SIG-M5 (cell line): ENCODE measurements around the gene SUN1.
"Not testable (repeated sequence)": the region's sequence is repeated elsewhere in the genome, so short reads cannot be mapped to it uniquely, and the experiment has no call there.

Source experiments
- DNase-seq: peaks from one replicate; lab custom pipeline; 2025; lab: John Stamatoyannopoulos, UW

SUN1 gene

DNA sequence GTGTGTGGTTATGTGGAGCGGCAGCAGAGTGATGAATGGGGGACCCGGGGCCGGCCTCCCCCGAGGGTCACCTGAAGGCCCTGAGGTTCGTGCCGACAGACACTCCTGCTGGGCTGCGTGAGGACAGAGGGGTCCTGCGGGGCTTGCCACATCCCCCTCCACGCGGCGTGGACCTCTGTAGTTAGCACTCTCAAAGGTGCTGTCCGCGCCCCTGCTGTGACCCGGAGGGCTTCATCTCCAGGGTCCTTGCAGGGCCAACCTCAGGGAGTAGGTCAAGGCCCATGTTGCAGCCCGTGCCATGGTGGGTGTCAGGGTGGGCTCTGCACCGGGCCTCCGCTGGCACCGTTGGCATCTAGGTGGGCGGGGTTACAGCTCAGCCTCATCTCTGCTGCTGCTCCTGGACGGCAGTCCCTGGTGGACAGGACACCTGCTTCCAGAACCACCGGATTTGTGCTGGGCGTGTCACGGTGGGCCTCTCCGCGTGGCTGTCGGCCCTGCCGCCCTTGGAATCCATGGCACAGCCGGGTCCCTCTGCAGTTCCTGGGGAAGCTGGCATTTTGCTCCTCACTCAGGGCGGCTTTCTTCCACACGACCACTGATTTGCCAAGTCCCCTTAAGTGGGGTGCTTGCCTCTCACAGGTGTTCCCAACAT, 24.3 kb downstream of the SUN1 start:
- no peak for DNase-seq

DNA sequence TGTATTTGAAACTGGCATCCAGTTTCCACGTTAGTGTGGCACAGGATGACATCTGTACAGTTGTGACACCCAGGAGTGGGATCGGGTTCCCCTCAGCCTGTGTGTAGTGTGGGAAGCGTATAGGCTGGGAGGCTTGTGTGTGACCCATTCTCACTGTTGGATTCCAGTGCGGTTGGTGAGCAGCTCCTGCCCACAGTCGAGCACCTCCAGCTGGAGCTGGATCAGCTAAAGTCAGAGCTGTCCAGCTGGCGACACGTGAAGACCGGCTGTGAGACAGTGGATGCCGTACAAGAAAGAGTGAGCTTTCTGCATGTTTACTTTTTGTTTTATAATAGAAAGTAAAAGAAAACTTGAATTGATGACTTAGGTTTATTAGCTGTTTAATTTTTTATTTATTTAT, 25.4 kb downstream of the SUN1 start:
- no peak for DNase-seq

DNA sequence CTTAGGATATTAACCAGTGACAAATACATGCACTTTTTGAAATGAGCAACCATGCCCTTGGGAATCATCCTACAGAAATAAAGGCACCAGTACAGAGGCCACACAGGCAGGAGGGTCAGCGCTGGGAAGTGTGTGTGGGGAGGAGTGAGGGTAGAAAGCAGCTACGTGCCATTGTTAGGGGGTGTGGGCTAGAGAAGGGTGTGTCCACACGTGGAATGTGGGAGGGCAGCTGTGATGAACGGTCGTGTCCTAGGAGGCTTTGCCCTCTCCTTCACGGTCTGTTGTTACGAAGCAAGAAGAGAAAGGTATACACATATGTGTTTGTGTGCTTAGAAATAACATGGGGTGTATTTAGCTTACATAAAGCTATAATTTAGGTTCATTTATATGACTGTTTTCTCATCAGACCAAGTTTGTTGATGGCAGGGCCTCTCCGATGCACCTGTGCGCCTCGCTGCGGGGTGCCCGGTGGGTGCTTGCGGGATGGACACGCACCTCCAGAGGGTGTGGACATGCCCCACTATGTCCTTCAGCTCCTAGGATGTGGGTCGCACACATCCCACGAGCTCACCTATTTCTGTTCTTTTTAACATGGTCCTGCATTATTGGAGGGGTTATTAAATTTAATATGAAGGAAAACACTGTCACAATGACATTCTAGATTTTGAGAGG, 27.2 kb downstream of the SUN1 start:
- no peak for DNase-seq

DNA sequence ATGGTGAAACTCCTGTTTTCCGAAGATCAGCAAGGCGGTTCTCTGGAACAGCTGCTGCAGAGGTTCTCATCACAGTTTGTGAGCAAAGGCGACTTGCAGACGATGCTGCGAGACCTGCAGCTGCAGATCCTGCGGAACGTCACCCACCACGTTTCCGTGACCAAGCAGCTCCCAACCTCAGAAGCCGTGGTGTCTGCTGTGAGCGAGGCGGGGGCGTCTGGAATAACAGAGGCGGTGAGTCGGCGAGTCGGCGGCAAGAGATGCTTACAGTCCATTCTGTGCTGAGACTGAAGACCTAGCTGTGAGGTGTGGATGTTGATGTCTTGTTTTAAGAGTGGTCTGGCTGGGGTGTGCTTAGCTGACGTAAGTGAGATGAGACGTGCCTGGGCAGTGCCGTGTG, 27.9 kb downstream of the SUN1 start:
- DNase-seq: no peak

DNA sequence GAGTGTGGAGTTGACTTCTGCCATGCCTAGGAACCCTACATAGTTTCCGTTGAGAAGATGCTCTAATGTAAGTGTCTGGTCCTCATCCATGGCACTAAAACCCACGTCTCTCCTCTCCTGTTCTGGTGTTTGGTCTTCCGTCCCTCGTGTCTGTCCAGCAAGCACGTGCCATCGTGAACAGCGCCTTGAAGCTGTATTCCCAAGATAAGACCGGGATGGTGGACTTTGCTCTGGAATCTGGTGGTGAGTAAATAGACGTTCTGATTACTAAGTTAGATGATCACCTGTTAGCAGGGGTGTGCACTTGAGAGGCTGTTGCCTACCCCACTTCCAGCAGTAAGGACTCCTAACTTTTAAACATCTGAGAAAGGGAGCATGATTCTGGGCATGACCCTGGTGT, 28.9 kb downstream of the SUN1 start:
- no peak for DNase-seq

DNA sequence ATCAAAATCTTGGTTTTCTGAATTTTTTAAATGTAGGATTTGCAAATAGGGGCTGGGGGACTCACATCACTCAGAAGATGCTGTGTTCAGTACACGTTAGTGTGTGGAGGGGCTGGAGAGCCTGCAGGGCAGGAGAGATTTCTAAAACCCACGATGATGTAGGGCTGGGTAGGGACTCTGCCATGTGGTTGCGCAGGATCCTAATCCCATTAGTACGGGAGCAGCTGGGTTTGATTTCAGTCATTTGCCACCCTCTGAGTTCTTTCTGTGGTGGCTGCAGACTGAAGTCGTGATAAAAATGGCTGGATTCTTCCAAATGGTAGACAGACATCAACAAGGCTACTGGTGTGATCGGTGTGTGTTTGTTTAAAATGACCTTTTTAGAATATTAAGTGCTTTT, 29.9 kb downstream of the SUN1 start:
- no peak for DNase-seq

DNA sequence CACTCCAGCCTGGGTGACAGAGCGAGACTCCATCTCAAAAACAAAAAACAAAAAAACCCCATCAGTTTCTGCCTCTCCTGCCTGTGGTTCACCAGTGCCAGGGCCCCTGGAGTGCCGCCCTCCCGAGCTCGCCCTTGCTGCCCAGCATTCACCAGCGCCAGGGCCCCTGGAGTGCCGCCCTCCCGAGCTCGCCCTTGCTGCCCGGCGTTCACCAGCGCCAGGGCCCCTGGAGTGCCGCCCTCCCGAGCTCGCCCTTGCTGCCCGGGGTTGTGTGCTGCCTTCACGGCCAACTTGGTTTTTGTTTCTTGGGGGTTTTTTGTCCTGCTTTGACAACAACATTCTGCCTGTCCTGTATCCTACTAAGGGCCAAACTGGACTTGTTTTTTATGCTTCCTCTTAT, 30.8 kb downstream of the SUN1 start:
- no peak for DNase-seq

DNA sequence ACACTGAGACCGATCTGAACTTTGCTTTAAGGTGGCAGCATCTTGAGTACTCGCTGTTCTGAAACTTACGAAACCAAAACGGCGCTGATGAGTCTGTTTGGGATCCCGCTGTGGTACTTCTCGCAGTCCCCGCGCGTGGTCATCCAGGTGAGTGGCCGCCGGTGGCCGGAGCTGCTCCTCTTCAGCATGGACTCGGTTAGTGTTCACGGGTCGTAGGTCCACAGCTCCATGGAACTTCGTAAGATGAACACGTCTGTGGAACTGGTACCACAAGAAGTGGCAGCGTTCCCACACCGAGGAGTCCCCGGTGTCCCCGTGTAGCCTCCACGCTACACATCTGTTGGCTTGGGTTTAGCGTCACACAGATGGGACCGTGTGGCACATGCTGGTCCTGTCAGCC, 33.6 kb downstream of the SUN1 start:
- DNase-seq: no peak

DNA sequence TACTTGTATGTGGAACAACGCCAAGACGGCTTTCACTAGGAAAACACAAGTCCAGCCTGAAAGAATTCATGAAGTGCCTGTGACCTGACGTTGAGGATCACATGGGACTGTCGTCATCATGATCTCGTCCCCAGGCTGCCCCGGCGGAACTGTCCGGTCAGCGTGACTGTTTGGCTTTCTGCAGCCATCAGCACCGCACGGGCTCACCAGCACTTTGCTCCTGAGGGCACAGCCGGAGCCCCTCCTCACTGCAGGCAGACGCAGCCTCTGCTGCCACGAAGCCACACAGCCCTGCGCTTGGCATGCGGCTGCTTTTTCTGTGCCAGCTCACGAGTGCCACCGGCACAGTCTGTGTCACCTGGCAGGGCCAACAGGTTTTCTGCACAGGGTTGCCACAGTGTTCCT, 34.7 kb downstream of the SUN1 start:
- DNase-seq: no peak

DNA sequence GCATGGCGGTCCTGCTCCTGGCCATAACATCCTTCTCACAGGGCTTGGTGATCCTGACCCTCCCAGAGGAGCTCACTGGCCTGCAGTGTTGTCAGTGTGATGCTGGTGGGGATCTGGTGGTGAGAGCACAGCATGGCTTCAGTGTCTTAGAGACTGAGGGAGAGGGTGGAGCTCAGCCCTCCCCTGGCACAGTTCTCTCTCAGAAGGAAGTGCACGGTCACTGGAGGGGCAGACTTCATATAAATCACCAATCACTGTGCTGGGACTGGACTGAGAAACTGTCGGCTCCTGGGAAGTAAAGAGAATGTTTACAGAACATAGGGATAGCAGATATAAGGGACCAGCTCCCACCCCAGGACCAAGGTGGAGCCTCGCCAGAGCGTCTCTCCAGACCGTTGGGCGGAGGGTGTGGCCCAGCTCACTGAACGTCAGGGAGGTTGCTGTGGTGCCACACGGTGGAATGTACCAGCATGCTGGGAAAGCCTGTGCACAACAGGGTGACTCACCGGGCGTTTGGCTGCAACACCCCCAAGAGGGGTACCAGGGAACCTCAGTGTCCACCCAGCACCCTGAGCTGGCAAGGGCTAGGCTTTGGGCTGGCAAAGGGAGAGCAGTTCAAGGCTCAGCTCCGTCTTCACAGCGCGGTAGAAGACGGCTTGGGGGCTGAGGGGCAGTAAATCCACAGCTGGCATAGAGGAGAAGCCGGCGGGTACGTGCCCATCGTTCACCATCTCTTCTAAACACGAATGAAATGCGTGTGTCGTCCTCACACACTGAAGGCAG, 35.3 kb downstream of the SUN1 start:
- DNase-seq: no peak

DNA sequence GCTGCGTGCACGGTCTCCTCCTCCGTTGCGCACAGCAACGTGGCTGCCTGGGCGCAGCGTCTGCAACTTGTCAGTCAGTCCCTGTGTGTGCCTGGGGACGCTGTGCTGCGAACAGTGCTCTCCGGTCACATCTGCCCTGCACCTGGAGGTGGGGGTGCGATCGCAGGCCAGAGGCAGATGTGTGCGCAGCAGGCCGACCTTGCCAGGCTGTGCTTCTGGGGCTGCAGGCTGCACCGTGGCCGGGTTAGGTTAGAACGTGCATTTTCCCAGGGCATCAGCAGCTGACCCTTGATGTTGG, 35.9 kb downstream of the SUN1 start:
- DNase-seq: no peak

DNA sequence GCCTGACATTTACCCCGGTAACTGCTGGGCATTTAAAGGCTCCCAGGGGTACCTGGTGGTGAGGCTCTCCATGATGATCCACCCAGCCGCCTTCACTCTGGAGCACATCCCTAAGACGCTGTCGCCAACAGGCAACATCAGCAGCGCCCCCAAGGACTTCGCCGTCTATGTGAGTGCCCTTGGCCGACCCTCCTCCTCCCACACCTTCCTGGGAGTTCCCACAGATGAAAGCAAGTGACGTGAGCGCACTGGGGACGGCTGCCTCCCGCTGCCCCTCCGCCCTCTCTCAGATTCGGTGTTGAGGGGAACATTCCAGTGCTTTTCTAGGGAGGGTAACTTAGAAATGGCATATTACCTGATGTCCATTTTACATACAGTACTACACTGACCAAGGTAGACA, 37.1 kb downstream of the SUN1 start:
- DNase-seq: no peak

DNA sequence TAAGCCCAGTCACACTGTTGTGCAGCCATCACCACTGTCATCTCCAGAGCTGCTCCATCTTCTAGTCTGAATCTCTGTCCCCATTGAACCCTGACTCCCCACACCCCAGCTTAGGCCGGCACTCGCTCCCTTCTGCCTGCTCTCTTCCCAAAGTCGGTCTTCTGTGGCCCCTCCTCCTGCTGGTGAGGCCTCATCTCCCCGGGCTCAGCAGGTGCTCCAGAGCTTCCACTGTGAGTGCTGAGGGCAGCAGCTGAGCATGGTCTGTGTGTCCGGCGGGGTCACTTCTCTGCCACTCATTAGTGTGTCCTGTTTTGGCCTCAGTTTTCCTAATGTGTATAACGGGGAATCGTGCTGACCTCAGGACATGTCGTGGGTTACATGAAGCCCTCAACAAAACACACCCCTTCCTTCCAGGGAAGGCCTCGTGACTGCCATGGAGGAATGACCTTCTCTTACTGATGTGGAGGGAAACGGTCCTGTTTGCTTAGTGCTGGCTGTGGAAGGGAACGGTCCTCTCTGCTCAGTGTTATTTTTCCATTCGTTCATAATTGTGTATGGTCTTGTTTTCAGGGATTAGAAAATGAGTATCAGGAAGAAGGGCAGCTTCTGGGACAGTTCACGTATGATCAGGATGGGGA, 39.7 kb downstream of the SUN1 start:
- DNase-seq: no peak

DNA sequence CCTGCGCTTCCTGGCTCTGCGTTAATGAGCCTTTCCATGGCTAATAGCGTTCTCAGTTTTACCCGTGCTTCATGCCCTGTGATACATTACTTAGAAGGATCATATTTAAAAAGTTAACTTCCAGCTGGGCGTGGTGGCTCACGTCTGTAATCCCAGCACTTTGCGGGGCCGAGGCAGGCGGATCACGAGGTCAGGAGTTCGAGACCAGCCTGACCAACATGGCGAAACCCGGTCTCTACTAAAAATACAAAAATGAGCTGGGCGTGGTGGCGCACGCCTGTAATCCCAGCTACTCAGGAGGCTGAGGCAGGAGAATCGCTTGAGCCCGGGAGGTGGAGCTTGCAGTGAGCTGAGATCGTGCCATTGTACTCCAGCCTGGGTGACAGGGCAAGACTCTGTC, 40.4 kb downstream of the SUN1 start:
- DNase-seq: not testable (repeated sequence)

DNA sequence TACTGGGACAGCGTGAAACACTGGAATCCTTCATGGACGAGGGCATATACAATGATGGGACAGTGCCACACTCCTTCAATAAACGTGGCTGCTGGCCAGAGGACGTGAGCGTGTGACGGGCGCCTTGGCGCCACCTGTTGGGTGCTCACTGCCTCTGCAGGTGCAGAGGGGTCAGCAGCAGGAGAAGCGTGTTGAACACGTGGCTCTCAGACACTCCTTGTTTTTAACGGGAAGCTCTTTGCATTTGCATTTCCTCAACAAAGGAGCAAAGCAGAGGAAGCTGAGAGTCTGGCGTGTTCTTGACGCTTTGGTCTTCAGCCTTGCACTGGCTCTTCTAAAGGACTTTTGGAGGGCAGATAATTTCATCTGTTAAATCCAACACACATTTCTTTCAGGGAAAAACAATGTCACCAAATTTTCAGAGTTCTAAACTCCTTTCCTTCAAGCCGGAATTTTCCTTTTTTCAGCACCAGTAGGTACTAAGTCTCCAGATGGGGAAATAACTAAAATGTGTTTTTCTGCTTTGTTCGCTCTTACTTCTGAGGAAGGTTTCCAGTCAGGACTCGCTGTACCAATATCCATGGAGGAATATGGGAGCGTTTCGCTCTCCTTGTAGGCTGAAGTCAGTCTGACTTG, 41.2 kb downstream of the SUN1 start:
- DNase-seq: peak; percentile 7

DNA sequence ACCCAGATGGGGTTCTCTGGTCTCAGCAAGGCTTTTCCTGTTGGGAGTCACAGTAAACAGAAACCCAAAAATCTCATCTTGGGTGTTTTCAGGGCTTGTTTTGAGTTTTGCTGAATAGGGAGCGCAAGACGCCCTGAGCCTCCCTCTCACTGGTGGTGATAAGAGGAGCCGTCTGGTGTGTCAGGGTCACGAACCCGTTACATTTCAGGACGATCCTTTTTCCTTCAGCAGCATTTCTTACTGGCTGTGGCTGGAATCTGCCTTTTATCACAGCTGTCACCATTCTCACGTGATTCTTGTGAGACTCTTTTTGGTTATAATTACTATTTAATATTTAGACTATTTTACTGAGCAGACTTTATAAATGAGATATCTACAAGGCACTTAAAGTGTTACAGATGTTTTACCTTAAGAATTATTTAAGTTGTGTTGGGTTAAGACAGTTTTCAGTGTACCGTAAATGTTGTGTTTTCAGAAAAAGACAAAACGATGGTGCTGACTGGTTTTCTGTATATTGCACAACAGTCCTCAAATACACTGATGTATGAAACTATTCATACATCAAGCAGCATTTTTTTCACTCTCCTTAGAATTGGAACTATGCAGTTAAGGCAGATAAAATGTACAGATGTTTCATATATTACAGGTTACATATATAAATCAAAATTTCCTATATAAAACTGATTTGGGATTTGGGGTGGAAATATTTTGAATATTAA, 41.9 kb downstream of the SUN1 start:
- DNase-seq: no peak

DNA sequence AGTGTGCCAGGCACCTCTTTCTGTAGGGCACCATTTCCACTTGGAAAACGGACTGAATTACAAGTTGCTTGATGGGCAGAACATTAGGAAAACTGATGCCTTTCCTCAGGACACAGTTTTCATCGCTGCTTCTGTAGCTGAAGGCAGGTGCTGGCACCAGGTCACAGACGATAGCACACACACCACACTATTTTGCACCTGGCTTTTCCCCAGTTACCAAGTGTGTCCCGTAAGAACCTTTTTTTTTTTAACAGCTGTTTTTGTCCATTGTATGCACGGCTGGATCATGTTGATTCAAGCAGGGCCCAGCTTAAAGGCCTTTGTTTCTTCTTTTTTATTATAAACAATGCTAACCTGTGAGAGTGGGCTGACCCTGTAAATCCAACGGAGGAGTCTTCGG, 42.8 kb downstream of the SUN1 start:
- DNase-seq: no peak

DNA sequence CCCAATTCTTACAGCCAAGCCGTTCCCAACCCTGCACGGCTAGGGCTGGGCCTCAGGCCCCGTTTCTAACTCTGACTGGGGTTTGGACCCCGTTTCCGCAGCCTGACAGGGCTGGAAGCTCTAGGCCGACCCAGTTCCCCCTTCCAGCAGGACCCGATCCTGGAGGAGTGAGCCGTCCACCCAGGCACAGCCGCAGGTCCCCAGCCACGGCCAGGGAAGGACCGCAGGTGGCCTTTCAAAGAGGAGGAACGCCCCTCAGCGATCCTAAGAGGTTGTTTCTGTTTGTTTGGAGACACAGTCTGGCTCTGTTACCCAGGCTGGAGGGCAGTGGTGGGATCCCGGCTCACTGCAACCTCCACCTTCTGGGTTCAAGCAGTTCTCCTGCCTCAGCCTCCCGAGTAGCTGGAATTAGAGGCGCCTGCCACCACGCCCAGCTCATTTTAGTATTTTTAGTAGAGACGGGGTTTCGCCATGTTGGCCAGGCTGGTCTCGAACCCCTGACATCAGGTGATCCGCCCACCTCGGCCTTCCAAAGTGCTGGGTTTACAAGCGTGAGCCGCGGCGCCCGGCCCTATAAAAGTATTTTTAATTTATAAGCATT, 43.3 kb downstream of the SUN1 start:
- no peak for DNase-seq

DNA sequence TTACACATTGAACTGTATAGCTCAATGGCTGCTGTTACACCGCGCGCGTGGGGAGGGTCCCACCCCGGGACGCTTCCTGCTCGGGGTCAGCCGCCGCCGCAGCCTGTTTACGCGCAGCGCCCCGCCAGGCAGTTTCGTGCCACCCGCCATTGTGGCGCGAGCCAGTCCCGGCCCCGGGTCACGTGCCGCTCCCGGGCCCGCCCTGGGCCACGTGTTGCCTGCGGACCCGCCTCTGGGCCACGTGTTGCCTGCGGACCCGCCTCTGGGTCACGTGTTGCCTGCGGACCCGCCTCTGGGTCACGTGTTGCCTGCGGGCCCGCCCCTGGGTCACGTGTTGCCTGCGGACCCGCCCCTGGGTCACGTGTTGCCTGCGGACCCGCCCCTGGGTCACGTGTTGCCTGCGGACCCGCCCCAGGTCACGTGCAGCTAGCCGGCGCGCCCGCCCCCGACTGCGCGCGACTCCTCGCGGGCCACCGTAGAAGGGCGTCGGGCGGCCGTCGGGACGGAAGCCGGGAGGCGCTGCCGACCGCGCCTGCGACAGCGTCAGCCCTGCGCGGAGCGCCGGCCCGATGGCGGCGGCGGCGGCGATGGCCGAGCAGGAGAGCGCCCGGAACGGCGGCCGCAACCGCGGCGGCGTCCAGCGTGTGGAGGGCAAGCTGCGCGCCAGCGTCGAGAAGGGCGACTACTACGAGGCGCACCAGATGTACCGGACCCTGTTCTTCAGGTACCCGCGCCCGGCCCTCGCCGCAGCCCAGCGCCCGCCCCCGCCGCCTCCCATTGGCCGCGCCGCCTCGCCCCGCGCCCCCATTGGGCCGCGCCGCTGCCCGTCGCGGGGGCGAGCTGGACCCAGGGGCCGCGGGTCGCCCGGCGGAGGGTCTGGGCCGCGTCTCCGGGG, 44.0 kb downstream of the SUN1 start, which contains the start of gene GET4:
Gene GET4, plus strand, starts transcription at position 478 of the 895 bp plus-strand sequence. Its CDS starts 92 bp downstream, at position 570.
- DNase-seq: peak; percentile 61

DNA sequence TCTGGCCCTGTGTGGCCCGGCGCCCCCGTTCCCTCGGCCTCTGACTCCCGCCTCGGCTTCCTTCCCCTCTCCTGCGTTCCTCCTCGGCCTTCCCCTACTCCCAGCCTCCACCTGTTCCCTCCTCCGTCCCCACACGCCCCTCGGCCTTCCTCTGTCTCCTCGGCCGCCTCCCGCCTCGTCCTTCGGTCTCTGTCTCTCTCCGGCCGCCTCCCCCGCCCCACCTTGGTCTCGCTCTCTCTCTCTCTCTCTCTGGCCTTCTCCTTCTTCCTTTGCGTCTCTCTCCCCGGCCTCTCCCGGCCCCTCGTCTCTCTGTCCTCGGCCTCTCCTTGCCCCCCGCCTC, 44.7 kb downstream of the SUN1 start:
- DNase-seq: no peak
